Measurements from ENCODE around the gene PIAS1.

DNA sequence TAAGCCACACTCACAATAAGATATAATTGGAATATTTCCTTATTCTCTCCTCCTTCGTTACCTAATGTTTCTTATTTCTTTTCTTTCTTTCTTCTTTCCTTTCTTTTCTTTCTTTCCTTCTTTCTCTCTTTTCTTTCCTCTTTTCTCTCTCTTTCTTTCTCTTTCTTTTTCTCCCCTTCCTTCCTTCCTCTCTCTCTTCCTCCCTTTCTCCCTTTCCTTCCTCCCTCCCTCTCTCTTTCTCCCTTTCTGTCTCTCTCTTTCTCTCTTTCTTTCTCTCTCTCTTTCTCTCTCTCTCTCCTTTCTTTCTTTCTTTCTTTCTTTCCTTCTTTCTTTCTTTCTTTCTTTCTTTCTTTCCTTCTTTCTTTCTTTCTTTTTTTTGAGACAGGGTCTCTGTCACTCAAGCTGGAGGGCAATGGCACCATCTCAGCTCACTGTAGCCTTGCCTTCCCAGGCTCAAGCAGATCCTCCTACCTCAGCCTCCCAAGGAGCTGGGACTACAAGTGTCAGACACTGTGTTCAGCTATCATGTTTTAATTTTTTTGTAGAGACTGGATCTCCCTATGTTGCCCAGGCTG lies 19.3 kb upstream of the PIAS1 start:
- TF ChIP-seq, protein P1, sequence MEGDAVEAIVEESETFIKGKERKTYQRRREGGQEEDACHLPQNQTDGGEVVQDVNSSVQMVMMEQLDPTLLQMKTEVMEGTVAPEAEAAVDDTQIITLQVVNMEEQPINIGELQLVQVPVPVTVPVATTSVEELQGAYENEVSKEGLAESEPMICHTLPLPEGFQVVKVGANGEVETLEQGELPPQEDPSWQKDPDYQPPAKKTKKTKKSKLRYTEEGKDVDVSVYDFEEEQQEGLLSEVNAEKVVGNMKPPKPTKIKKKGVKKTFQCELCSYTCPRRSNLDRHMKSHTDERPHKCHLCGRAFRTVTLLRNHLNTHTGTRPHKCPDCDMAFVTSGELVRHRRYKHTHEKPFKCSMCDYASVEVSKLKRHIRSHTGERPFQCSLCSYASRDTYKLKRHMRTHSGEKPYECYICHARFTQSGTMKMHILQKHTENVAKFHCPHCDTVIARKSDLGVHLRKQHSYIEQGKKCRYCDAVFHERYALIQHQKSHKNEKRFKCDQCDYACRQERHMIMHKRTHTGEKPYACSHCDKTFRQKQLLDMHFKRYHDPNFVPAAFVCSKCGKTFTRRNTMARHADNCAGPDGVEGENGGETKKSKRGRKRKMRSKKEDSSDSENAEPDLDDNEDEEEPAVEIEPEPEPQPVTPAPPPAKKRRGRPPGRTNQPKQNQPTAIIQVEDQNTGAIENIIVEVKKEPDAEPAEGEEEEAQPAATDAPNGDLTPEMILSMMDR (IDR thresholded peaks at IDR 0.05; ENCODE audit: low read length): no peak
- TF ChIP-seq EZH2 (optimal IDR thresholded peaks at IDR 0.05; ENCODE audit: low read depth, low read length) (no peak), EZH2phosphoT487 (IDR thresholded peaks at IDR 0.05; ENCODE audit: low read length) (no peak)
